Measurements from ENCODE around the gene MEIS2.

GRCh38 chr15:36878684-36879262, 221.6 kb downstream of the MEIS2 start:
- TF ChIP-seq CTCF (IDR thresholded peaks at IDR 0.05): no peak
- TF ChIP-seq POLR2AphosphoS5 (IDR thresholded peaks at IDR 0.05): no peak

Data from stomach (tissue), 4 donors.